Suprapubic skin (tissue), 4 donors: Measurements from ENCODE around the gene FBXO40.

ENCODE experiments used
- EP300 ChIP-seq: sonication (generic); formaldehyde crosslinking; IDR thresholded peaks from one replicate; pipeline ENCODE4 v1.6.1; 2017; ENCODE audit warnings: antibody characterized with exemption
- POLR2A ChIP-seq, 2 donors: fragments of 450-650 bp; IDR thresholded peaks; one replicate each; pipeline ENCODE4 v1.6.1; 2017; ENCODE audit warnings: antibody characterized with exemption in 2 of 2, mild to moderate bottlenecking in 2 of 2, moderate library complexity in 2 of 2
- POLR2AphosphoS5 ChIP-seq, 3 donors: sonication (generic); formaldehyde crosslinking; IDR thresholded peaks; one replicate each; pipeline ENCODE4 v1.6.1; 2017; ENCODE audit warnings: antibody characterized with exemption in 3 of 3
- TF ChIP-seq, protein P1 (sequence below), 2 donors: fragments of 200-600 bp in 1 of 2; fragments of 450-650 bp in 1 of 2; sonication (generic) in 1 of 2; IDR thresholded peaks; one replicate each; pipeline ENCODE4 v1.5.1; 2016 to 2019; ENCODE audit warnings: antibody characterized with exemption in 2 of 2, mild to moderate bottlenecking in 1 of 2, moderate library complexity in 1 of 2

DNA sequence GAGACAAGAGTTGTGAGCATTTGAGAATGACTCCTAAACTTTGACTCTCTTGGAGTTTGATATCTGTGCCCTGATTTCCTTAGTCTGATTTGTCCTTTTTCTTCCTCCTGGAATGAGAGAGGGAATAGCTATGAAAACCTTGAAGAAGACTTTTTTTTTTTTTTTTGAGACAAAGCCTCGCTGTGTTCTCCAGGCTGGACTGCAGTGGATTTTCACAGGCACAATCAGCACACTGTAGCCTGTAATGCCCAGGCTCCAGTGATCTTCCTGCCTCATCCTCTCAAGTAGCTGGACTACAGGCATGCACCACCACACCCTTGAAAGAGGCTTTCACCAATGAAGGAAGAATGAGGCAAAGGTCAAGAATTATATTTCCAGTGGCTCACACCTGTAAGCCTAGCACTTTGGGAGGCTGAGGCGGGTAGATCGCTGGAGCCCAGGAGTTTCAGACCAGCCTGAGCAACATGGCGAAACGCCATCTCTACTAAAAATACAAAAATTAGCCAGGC, 35.7 kb upstream of the FBXO40 start:
- TF ChIP-seq, protein P1, sequence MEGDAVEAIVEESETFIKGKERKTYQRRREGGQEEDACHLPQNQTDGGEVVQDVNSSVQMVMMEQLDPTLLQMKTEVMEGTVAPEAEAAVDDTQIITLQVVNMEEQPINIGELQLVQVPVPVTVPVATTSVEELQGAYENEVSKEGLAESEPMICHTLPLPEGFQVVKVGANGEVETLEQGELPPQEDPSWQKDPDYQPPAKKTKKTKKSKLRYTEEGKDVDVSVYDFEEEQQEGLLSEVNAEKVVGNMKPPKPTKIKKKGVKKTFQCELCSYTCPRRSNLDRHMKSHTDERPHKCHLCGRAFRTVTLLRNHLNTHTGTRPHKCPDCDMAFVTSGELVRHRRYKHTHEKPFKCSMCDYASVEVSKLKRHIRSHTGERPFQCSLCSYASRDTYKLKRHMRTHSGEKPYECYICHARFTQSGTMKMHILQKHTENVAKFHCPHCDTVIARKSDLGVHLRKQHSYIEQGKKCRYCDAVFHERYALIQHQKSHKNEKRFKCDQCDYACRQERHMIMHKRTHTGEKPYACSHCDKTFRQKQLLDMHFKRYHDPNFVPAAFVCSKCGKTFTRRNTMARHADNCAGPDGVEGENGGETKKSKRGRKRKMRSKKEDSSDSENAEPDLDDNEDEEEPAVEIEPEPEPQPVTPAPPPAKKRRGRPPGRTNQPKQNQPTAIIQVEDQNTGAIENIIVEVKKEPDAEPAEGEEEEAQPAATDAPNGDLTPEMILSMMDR (IDR thresholded peaks at IDR 0.05), result no peak
- no peak for TF ChIP-seq POLR2A (IDR thresholded peaks at IDR 0.05)
- no peak for TF ChIP-seq POLR2AphosphoS5 (IDR thresholded peaks at IDR 0.05)
- no peak for TF ChIP-seq EP300
